ENCODE results near the gene KLHL4. TPM values are rescaled to one million over a fixed set of nuclear protein-coding genes. Genes with fewer than 3 reads are reported as not detected.

KLHL4 gene
- total RNA-seq, 2 experiments from 2014 or later: not detected

GRCh38 chrX:87518504-87518903 is 902 bp downstream of the KLHL4 start:
- Mint-ChIP-seq H3K36me3 (ENCODE audit: low read depth) (no peaks in the 10 kb centered on the region), H3K27me3 (no peaks in the 10 kb centered on the region)

GRCh38 chrX:87525771-87526229 is 8.2 kb downstream of the KLHL4 start:
- Mint-ChIP-seq H3K36me3 (ENCODE audit: low read depth) (no peaks in the 10 kb centered on the region), H3K4me1 (ENCODE audit: low read depth) (no peaks in the 10 kb centered on the region), H3K27ac (no peak overlapping the region), H3K27me3 (no peaks in the 10 kb centered on the region), H3K9me3 (no peaks in the 10 kb centered on the region), H3K4me3 (no peak overlapping the region)
- CTCF ChIA-PET: interaction anchor here (1.5 kb wide), 1 partner anchor 20 kb away, joined by 4 read pairs; no protein-coding TSS in a partner anchor
- Histone ChIP-seq H3K27me3 (ENCODE audit: control insufficient read depth in 1 of 2, insufficient read depth in 2 of 2, low read length in 2 of 2) (no peaks in the 10 kb centered on the region), H3K27ac (ENCODE audit: low read depth in 1 of 2, low read length in 2 of 2) (no peak overlapping the region), H3K4me1 (ENCODE audit: insufficient read depth, low read length) (no peaks in the 10 kb centered on the region), H3K9me3 (ENCODE audit: control insufficient read depth in 1 of 2, insufficient read depth in 1 of 2, low read length in 2 of 2) (no peaks in the 10 kb centered on the region), H3K4me3 (ENCODE audit: low read length) (no peak overlapping the region), H3K36me3 (ENCODE audit: insufficient read depth, low read length) (no peaks in the 10 kb centered on the region)
- no peak for TF ChIP-seq CTCF (IDR thresholded peaks at IDR 0.05)
- intact Hi-C loops (cut with DNase I, micrococcal nuclease): no loop called here
- DNase-seq (no peak), ATAC-seq (ENCODE audit: poor library complexity) (no peak)
- POLR2A ChIA-PET: no interaction called here

More at GRCh38 chrX:87518504-87518903, 902 bp downstream of the KLHL4 start:
- Mint-ChIP-seq H3K27ac (no peak overlapping the region), H3K9me3 (no peaks in the 10 kb centered on the region), H3K4me3 (no peak overlapping the region), H3K4me1 (ENCODE audit: low read depth) (no peaks in the 10 kb centered on the region)
- intact Hi-C loops (cut with DNase I, micrococcal nuclease): no loop called here
- no peak for TF ChIP-seq CTCF (IDR thresholded peaks at IDR 0.05)
- H3K9me3 ChIP-seq (ENCODE audit: control insufficient read depth in 1 of 2, insufficient read depth in 1 of 2, low read length in 2 of 2): no peaks in the 10 kb centered on the region
- ATAC-seq (ENCODE audit: poor library complexity) (no peak), DNase-seq (no peak)
- CTCF ChIA-PET: no interaction called here
- H3K27ac ChIP-seq (ENCODE audit: low read depth in 1 of 2, low read length in 2 of 2): no peak overlapping the region
- H3K4me1 ChIP-seq (ENCODE audit: insufficient read depth, low read length): no peaks in the 10 kb centered on the region
- POLR2A ChIA-PET: no interaction called here
- no peaks in the 10 kb centered on the region for H3K36me3 ChIP-seq (ENCODE audit: insufficient read depth, low read length)
- H3K4me3 ChIP-seq (ENCODE audit: low read length): no peak overlapping the region
- H3K27me3 ChIP-seq (ENCODE audit: control insufficient read depth in 1 of 2, insufficient read depth in 2 of 2, low read length in 2 of 2): no peaks in the 10 kb centered on the region

GRCh38 chrX:87526281-87526680 is 8.7 kb downstream of the KLHL4 start:
- ChIA-PET CTCF (interaction anchor here (1.5 kb wide), 1 partner anchor 20 kb away, joined by 4 read pairs; no protein-coding TSS in a partner anchor), POLR2A (no interaction called here)
- Mint-ChIP-seq H3K27me3 (no peaks in the 10 kb centered on the region), H3K4me1 (ENCODE audit: low read depth) (no peaks in the 10 kb centered on the region), H3K4me3 (no peak overlapping the region), H3K27ac (no peak overlapping the region), H3K9me3 (no peaks in the 10 kb centered on the region), H3K36me3 (ENCODE audit: low read depth) (no peaks in the 10 kb centered on the region)
- no peak for ATAC-seq (ENCODE audit: poor library complexity)
- no peak overlapping the region for H3K27ac ChIP-seq (ENCODE audit: low read depth in 1 of 2, low read length in 2 of 2)
- no peaks in the 10 kb centered on the region for H3K9me3 ChIP-seq (ENCODE audit: control insufficient read depth in 1 of 2, insufficient read depth in 1 of 2, low read length in 2 of 2)
- H3K4me1 ChIP-seq (ENCODE audit: insufficient read depth, low read length): no peaks in the 10 kb centered on the region
- H3K4me3 ChIP-seq (ENCODE audit: low read length): no peak overlapping the region
- no peak for TF ChIP-seq CTCF (IDR thresholded peaks at IDR 0.05)
- no peaks in the 10 kb centered on the region for H3K36me3 ChIP-seq (ENCODE audit: insufficient read depth, low read length)
- DNase-seq: no peak
- intact Hi-C loops (cut with DNase I, micrococcal nuclease): no loop called here
- no peaks in the 10 kb centered on the region for H3K27me3 ChIP-seq (ENCODE audit: control insufficient read depth in 1 of 2, insufficient read depth in 2 of 2, low read length in 2 of 2)
